Testis (tissue), 2 donors: ENCODE data around the gene SMCO4.

ENCODE experiments used
- CTCF ChIP-seq, 3 experiments: fragments of 450-650 bp in 2 of 3; fragments of 200-600 bp in 1 of 3; sonication (generic) in 1 of 3; IDR thresholded peaks; one replicate each; pipeline ENCODE4 v1.5.1; 2016 to 2019; ENCODE audit warnings: antibody characterized with exemption in 3 of 3, mild to moderate bottlenecking in 2 of 3, moderate library complexity in 1 of 3
- POLR2A ChIP-seq: fragments of 450-650 bp; IDR thresholded peaks from one replicate; pipeline ENCODE4 v1.6.1; 2017; ENCODE audit warnings: antibody characterized with exemption, mild to moderate bottlenecking, moderate library complexity

- TF ChIP-seq CTCF (IDR thresholded peaks at IDR 0.05) (no peak), POLR2A (no peak)
Observed at GRCh38 chr11:93569496-93569895, 26.3 kb upstream of the SMCO4 start.
